Naive B cell (primary cell): ENCODE measurements around the gene BLOC1S2. TPM values are rescaled to one million over a fixed set of nuclear protein-coding genes. Genes with fewer than 3 reads are reported as not detected.
A peak's percentile ranks its signal among the peaks of the same experiment; 100 is the strongest.

Experiments
- ATAC-seq, 2 donors: fragments of 150-1000 bp; cut with Tn5 transposase; 2 replicates each; pipeline ENCODE4 v1.10.0; 2021; ENCODE audit warnings: low read depth in 2 of 2, mild to moderate bottlenecking in 2 of 2, moderate library complexity in 2 of 2
- DNase-seq: peaks from one replicate; pipeline ENCODE4 v3.0.0; 2022
- H3K27ac Mint-ChIP-seq, 6 donors: one replicate each; pipeline ENCODE4 v1.8.0; 2020 to 2022; ENCODE audit warnings: mild to moderate bottlenecking in 6 of 6, mixed read lengths in 6 of 6, moderate library complexity in 5 of 6, inconsistent platforms in 2 of 6
- H3K27me3 Mint-ChIP-seq, 3 donors: one replicate each; pipeline ENCODE4 v1.8.0; 2021 to 2022; ENCODE audit warnings: mixed read lengths in 3 of 3, mild to moderate bottlenecking in 1 of 3
- H3K36me3 Mint-ChIP-seq, 2 donors: one replicate each; pipeline ENCODE4 v1.8.0; 2020 to 2022; ENCODE audit warnings: mixed read lengths in 2 of 2, inconsistent platforms in 1 of 2, mild to moderate bottlenecking in 1 of 2
- H3K4me1 Mint-ChIP-seq, 3 donors: one replicate each; pipeline ENCODE4 v1.8.0; 2020 to 2022; ENCODE audit warnings: mixed read lengths in 3 of 3, inconsistent platforms in 1 of 3, mild to moderate bottlenecking in 1 of 3, moderate library complexity in 1 of 3
- H3K4me3 Mint-ChIP-seq, 8 donors: one replicate each; pipeline ENCODE4 v1.8.0; 2020 to 2022; ENCODE audit warnings: mild to moderate bottlenecking in 8 of 8, mixed read lengths in 8 of 8, moderate library complexity in 8 of 8, inconsistent platforms in 2 of 8
- H3K9me3 Mint-ChIP-seq, 7 donors: one replicate each; pipeline ENCODE4 v1.8.0; 2020 to 2022; ENCODE audit warnings: mixed read lengths in 7 of 7, mild to moderate bottlenecking in 5 of 7, inconsistent platforms in 2 of 7, moderate library complexity in 1 of 7
- polyA plus RNA-seq, 6 donors: library from polyadenylated mRNA; unstranded; fragments of 300-500 nt; fragmentation: Illumina TruSeq; gene quantifications; one replicate each; pipeline ENCODE4 v1.2.3, GENCODE V29; 2021; ENCODE audit warnings: low read depth in 6 of 6

The BLOC1S2 gene
- polyA plus RNA-seq, 6 donors from 2014 or later = 254 to 374 (median 297) TPM

- Mint-ChIP-seq H3K4me1 (peaks cover 13 to 18% (median 13%) of the 10 kb centered on the region in 3 donors), H3K36me3 (peaks cover 7 to 22% of the 10 kb centered on the region in 2 donors), H3K4me3 (peak overlapping the region in 1 of 8 donors; percentile 34), H3K27ac (peak overlapping the region in 2 of 6 donors; percentile 47 to 72), H3K27me3 (no peaks in the 10 kb centered on the region), H3K9me3 (no peaks in the 10 kb centered on the region)
- ATAC-seq (no peak), DNase-seq (no peak)
Observed at GRCh38 chr10:100223879-100224278, 62.6 kb downstream of the BLOC1S2 start.

Other genes with a start within 250 kb of the BLOC1S2 start
- not detected for gene CPN1, start 204.8 kb downstream of the BLOC1S2 start, polyA plus RNA-seq
- gene ERLIN1, start 100.7 kb downstream of the BLOC1S2 start, polyA plus RNA-seq = 10 to 100 TPM in 2 of 6 donors, 1 to 10 TPM in 4; 3.4 to 14.6 (median 9.8) TPM
- gene CHUK, start 57.1 kb downstream of the BLOC1S2 start, polyA plus RNA-seq = 10 to 100 TPM in 4 of 6 donors, 1 to 10 TPM in 2; 7.5 to 15.5 (median 12.4) TPM
- gene CWF19L1, start 19.0 kb downstream of the BLOC1S2 start, polyA plus RNA-seq = 10 to 100 TPM; 23.8 to 40.6 (median 28.9) TPM
- gene PKD2L1, start 43.5 kb upstream of the BLOC1S2 start, polyA plus RNA-seq = 1 to 10 TPM in 1 of 6 donors, under 1 TPM in 2, not detected in 3; 0.25 to 1.1 (median 0.93) TPM
- 1 to 10 TPM; 1.7 to 8.3 (median 4.2) TPM for gene SCD, start 60.6 kb upstream of the BLOC1S2 start, polyA plus RNA-seq
- gene WNT8B, start 176.3 kb upstream of the BLOC1S2 start, polyA plus RNA-seq = under 1 TPM in 1 of 6 donors, not detected in 5; 0.17 TPM
- 1 to 10 TPM in 2 of 6 donors, under 1 TPM in 3, not detected in 1; 0.55 to 1.6 (median 0.83) TPM for gene SEC31B, start 233.2 kb upstream of the BLOC1S2 start, polyA plus RNA-seq
- 100 to 1,000 TPM; 403 to 762 (median 428) TPM for gene NDUFB8, start 243.2 kb upstream of the BLOC1S2 start, polyA plus RNA-seq
- 10 to 100 TPM; 23.2 to 36.1 (median 29.3) TPM for gene HIF1AN, start 249.3 kb upstream of the BLOC1S2 start, polyA plus RNA-seq